Coronary artery (tissue), 2 donors: ENCODE data around the gene CD300A.

Experiments
- DNase-seq: peaks from one replicate; pipeline ENCODE4 v3.0.0-alpha.2; 2017; ENCODE audit warnings: low spot score
- H3K27ac ChIP-seq, 2 donors: fragments of 200-600 bp; sonication (generic); one replicate each; pipeline ENCODE4 v1.5.1; 2016 to 2019
- H3K4me3 ChIP-seq: fragments of 200-600 bp; sonication (generic); 2 replicates; pipeline ENCODE4 v1.5.1; 2016; ENCODE audit warnings: mild to moderate bottlenecking, moderate library complexity
- CTCF ChIP-seq: fragments of 200-600 bp; sonication (generic); IDR thresholded peaks from one replicate; pipeline ENCODE4 v1.5.1; 2019; ENCODE audit warnings: antibody characterized with exemption

Gene CD300A

GRCh38 chr17:74441537-74441936, 24.9 kb upstream of the CD300A start:
- no peak for TF ChIP-seq CTCF
- no peak overlapping the region for H3K27ac ChIP-seq
- H3K4me3 ChIP-seq = no peak overlapping the region
- DNase-seq = no peak

GRCh38 chr17:74442291-74442669, 24.2 kb upstream of the CD300A start:
- Histone ChIP-seq H3K27ac (peak overlapping the region; percentile 81 to 93), H3K4me3 (peak overlapping the region; percentile 59)
- DNase-seq = no peak
- TF ChIP-seq CTCF = no peak

GRCh38 chr17:74442670-74443515, 23.5 kb upstream of the CD300A start:
- DNase-seq = peak; percentile 89

GRCh38 chr17:74443516-74444296, 22.7 kb upstream of the CD300A start:
- Histone ChIP-seq H3K4me3 (peak overlapping the region; percentile 59), H3K27ac (peak overlapping the region; percentile 81 to 93)
- DNase-seq = no peak
- TF ChIP-seq CTCF = no peak

More at GRCh38 chr17:74442670-74443515, 23.5 kb upstream of the CD300A start:
- peak overlapping the region; percentile 59 for H3K4me3 ChIP-seq
- TF ChIP-seq CTCF = no peak
- peak overlapping the region; percentile 81 to 93 for H3K27ac ChIP-seq

- Histone ChIP-seq H3K27ac (peak overlapping the region; percentile 81 to 93), H3K4me3 (peak overlapping the region; percentile 59)
- TF ChIP-seq CTCF = no peak
- no peak for DNase-seq
These were observed 22.0 kb upstream of the CD300A start for GRCh38 chr17:74444406-74444805.

- no peak overlapping the region for H3K4me3 ChIP-seq
- TF ChIP-seq CTCF = no peak
- DNase-seq = no peak
- peak overlapping the region; percentile 81 to 93 for H3K27ac ChIP-seq
These were observed 21.3 kb upstream of the CD300A start for GRCh38 chr17:74445158-74445557.
